22Rv1 (cell line): ENCODE results near the gene DYNC2H1.
A peak's percentile ranks its signal among the peaks of the same experiment; 100 is the strongest.

Source experiments
- H3K27ac ChIP-seq: fragments of 450-650 bp; 2 replicates; pipeline ENCODE4 v1.5.1; 2017
- CTCF ChIP-seq: fragments of 450-650 bp; IDR thresholded peaks from 2 replicates; pipeline ENCODE4 v1.5.1; 2017; ENCODE audit warnings: mild to moderate bottlenecking
- ZFX ChIP-seq: fragments of 450-650 bp; IDR thresholded peaks from 2 replicates; pipeline ENCODE4 v1.6.1; 2017; ENCODE audit warnings: antibody characterized with exemption, borderline replicate concordance

DYNC2H1 gene

GRCh38 chr11:103396237-103396636 lies 287.0 kb downstream of the DYNC2H1 start:
- no peak for TF ChIP-seq CTCF
- no peak for TF ChIP-seq ZFX
- H3K27ac ChIP-seq, result no peak overlapping the region

- TF ChIP-seq CTCF, result no peak
- no peak for TF ChIP-seq ZFX
- no peak overlapping the region for H3K27ac ChIP-seq
These were observed 288.1 kb downstream of the DYNC2H1 start for GRCh38 chr11:103397369-103397768.

GRCh38 chr11:103398829-103399228 lies 289.6 kb downstream of the DYNC2H1 start:
- no peak overlapping the region for H3K27ac ChIP-seq
- TF ChIP-seq CTCF (no peak), ZFX (no peak)

- no peak for TF ChIP-seq CTCF
- TF ChIP-seq ZFX, result no peak
- no peak overlapping the region for H3K27ac ChIP-seq
These were observed 297.1 kb downstream of the DYNC2H1 start for GRCh38 chr11:103406357-103406756.

- TF ChIP-seq CTCF (no peak), ZFX (no peak)
- no peak overlapping the region for H3K27ac ChIP-seq
These were observed 298.4 kb downstream of the DYNC2H1 start for GRCh38 chr11:103407641-103408040.

GRCh38 chr11:103413266-103413888 lies 304.2 kb downstream of the DYNC2H1 start:
- H3K27ac ChIP-seq, result peak overlapping the region; percentile 64
- TF ChIP-seq ZFX, result no peak
- TF ChIP-seq CTCF, result no peak

GRCh38 chr11:103418014-103418413 lies 308.8 kb downstream of the DYNC2H1 start:
- no peak overlapping the region for H3K27ac ChIP-seq
- TF ChIP-seq CTCF (no peak), ZFX (no peak)
